ENCODE measurements around the gene POU1F1.
"Not testable (repeated sequence)": the region's sequence is repeated elsewhere in the genome, so short reads cannot be mapped to it uniquely, and the experiment has no call there.

The POU1F1 gene

GRCh38 chr3:87261925-87262324 lies 14.5 kb downstream of the POU1F1 start:
- TF ChIP-seq, protein P1, sequence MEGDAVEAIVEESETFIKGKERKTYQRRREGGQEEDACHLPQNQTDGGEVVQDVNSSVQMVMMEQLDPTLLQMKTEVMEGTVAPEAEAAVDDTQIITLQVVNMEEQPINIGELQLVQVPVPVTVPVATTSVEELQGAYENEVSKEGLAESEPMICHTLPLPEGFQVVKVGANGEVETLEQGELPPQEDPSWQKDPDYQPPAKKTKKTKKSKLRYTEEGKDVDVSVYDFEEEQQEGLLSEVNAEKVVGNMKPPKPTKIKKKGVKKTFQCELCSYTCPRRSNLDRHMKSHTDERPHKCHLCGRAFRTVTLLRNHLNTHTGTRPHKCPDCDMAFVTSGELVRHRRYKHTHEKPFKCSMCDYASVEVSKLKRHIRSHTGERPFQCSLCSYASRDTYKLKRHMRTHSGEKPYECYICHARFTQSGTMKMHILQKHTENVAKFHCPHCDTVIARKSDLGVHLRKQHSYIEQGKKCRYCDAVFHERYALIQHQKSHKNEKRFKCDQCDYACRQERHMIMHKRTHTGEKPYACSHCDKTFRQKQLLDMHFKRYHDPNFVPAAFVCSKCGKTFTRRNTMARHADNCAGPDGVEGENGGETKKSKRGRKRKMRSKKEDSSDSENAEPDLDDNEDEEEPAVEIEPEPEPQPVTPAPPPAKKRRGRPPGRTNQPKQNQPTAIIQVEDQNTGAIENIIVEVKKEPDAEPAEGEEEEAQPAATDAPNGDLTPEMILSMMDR (IDR thresholded peaks at IDR 0.05; ENCODE audit: control insufficient read depth, insufficient read depth, low read depth, low read length, missing control alignments) = no peak
- DNase-seq (ENCODE audit: low read depth) = no peak
- no peak overlapping the region for H3K4me3 ChIP-seq (ENCODE audit: control insufficient read depth, low read depth, low read length)

GRCh38 chr3:87260270-87260669 lies 16.1 kb downstream of the POU1F1 start:
- peak; percentile 18 for DNase-seq (ENCODE audit: low read depth)
- H3K4me3 ChIP-seq (ENCODE audit: control insufficient read depth, low read depth, low read length) = no peak overlapping the region

DNA sequence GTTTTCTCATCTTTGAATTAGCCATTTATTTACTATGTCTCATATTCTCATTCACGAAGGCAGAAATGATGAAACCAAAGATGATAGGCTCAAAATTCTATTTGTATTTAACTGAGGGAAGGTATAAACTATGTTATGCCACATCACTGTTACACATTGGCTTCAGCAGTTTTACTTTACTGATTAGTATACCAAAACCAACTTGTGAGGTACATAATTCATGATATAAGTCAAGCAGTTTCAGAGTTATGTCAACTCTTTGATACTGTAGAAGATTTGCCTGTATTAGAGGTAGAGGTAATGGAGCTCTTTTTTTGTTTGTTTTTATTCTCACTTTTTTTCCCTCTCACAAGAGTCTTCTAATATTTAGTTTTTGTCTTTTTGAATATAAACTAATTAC lies 26.4 kb downstream of the POU1F1 start:
- no peak for DNase-seq (ENCODE audit: low read depth)
- TF ChIP-seq, protein P1 (IDR thresholded peaks at IDR 0.05; ENCODE audit: control insufficient read depth, insufficient read depth, low read depth, low read length, missing control alignments) = no peak
- no peak overlapping the region for H3K4me3 ChIP-seq (ENCODE audit: control insufficient read depth, low read depth, low read length)

More at GRCh38 chr3:87260270-87260669, 16.1 kb downstream of the POU1F1 start:
- TF ChIP-seq, protein P1 (IDR thresholded peaks at IDR 0.05; ENCODE audit: control insufficient read depth, insufficient read depth, low read depth, low read length, missing control alignments) = peak; percentile 64

GRCh38 chr3:87248831-87249230 lies 27.6 kb downstream of the POU1F1 start:
- DNase-seq (ENCODE audit: low read depth) = no peak
- TF ChIP-seq, protein P1 (IDR thresholded peaks at IDR 0.05; ENCODE audit: control insufficient read depth, insufficient read depth, low read depth, low read length, missing control alignments) = no peak
- H3K4me3 ChIP-seq (ENCODE audit: control insufficient read depth, low read depth, low read length) = no peak overlapping the region

DNA sequence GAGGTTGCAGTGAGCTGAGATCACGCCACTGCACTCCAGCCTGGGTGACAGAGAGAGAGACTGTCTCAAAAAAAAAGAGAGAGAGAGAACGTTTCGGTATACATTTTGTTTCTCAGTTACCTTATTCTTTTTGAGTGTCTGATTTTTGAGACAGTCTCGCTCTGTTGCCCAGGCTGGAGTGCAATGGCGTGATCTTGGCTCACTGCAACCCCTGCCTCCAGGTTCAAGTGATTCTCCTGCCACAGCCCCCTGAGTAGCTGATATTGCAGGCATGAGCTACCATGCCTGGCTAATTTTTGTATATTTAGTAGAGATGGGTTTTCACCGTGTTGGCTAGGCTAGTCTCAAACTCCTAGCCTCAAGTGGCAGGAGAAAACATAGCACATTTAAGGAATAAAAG lies 28.2 kb downstream of the POU1F1 start:
- not testable (repeated sequence) for DNase-seq (ENCODE audit: low read depth); H3K4me3 ChIP-seq (ENCODE audit: control insufficient read depth, low read depth, low read length)

GRCh38 chr3:87247430-87247773 lies 29.0 kb downstream of the POU1F1 start:
- DNase-seq (ENCODE audit: low read depth) = no peak
- no peak overlapping the region for H3K4me3 ChIP-seq (ENCODE audit: control insufficient read depth, low read depth, low read length)
- TF ChIP-seq, protein P1 (IDR thresholded peaks at IDR 0.05; ENCODE audit: control insufficient read depth, insufficient read depth, low read depth, low read length, missing control alignments) = no peak

- TF ChIP-seq, protein P1 (IDR thresholded peaks at IDR 0.05; ENCODE audit: control insufficient read depth, insufficient read depth, low read depth, low read length, missing control alignments) = no peak
- H3K4me3 ChIP-seq (ENCODE audit: control insufficient read depth, low read depth, low read length) = no peak overlapping the region
Observed at GRCh38 chr3:87246662-87247429, 29.5 kb downstream of the POU1F1 start.

More at GRCh38 chr3:87246662-87247429, 29.5 kb downstream of the POU1F1 start:
- DNase-seq (ENCODE audit: low read depth) = no peak

Data from AG09309 (cell line).